Measurements from ENCODE around the gene SLC15A2.

DNA sequence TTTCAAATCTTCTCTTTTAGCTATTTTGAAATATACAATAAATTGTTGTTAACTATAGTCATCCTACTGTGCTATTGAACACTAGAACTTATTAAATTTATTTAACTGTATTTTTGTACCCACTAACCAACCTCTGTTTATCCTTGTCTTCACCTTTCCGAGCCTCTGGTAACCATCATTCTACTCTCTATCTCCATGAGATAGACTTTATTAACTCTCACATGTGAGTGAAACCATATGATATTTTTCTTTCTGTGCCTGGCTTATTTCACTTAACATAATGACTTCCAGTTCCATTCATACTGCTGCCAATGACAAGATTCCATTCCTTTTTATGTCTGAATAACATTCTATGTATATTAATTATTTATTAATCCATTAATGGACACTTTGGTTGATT is 15.8 kb upstream of the SLC15A2 start:
- TF ChIP-seq CTCF (IDR thresholded peaks at IDR 0.05) (no peak), POLR2A (IDR thresholded peaks at IDR 0.05) (no peak)

Data from vagina (tissue), 2 donors.